OCI-LY3 (cell line): ENCODE data around the gene NOP14.

Experiments used
- CTCF ChIP-seq: fragments of 200-600, 300-600 bp; sonication (generic); IDR thresholded peaks from 2 replicates; pipeline ENCODE4 v1.5.1; 2014; ENCODE audit warnings: antibody characterized with exemption, low read length, low read depth
- EZH2phosphoT487 ChIP-seq: fragments of 200-600 bp; shearing (Covaris generic); IDR thresholded peaks from 2 replicates; pipeline ENCODE4 v1.6.1; 2018; ENCODE audit warnings: antibody characterized with exemption, mixed run types, low read depth

GRCh38 chr4:2910409-2910808 is 52.8 kb downstream of the NOP14 start:
- no peak for TF ChIP-seq EZH2phosphoT487
- TF ChIP-seq CTCF = peak; percentile 24; the same call in 1 of the 2 replicates
